ENCODE measurements around the gene VAMP1.
"Not testable (repeated sequence)": the region's sequence is repeated elsewhere in the genome, so short reads cannot be mapped to it uniquely, and the experiment has no call there.

Gene VAMP1

GRCh38 chr12:6470375-6471163, at the start of gene VAMP1:
Gene VAMP1 (minus strand): TSS chr12:6470677. CDS start chr12:6470531, 146 bp downstream.
- peak; percentile 95 for ATAC-seq

GRCh38 chr12:6520186-6520585, 49.7 kb upstream of the VAMP1 start:
- ATAC-seq (no peak), DNase-seq (no peak)
- peaks cover 4% of the 10 kb centered on the region for H3K4me1 Mint-ChIP-seq
- no peaks in the 10 kb centered on the region for H3K27me3 Mint-ChIP-seq
- H3K9me3 Mint-ChIP-seq = no peaks in the 10 kb centered on the region
- H3K4me3 Mint-ChIP-seq = no peak overlapping the region
- no peak overlapping the region for H3K27ac Mint-ChIP-seq
- H3K36me3 Mint-ChIP-seq (ENCODE audit: low read depth) = peaks cover 79% of the 10 kb centered on the region

More at GRCh38 chr12:6470375-6471163, at the start of gene VAMP1:
- no peaks in the 10 kb centered on the region for H3K27me3 Mint-ChIP-seq
- peaks cover 43% of the 10 kb centered on the region for H3K36me3 Mint-ChIP-seq (ENCODE audit: low read depth)
- H3K4me3 Mint-ChIP-seq = peak within 1 kb of the TSS; percentile 93
- no peaks in the 10 kb centered on the region for H3K9me3 Mint-ChIP-seq
- H3K4me1 Mint-ChIP-seq = peaks cover 59% of the 10 kb centered on the region
- H3K27ac Mint-ChIP-seq = peak within 1 kb of the TSS; percentile 90
- peak; percentile 98 for DNase-seq

GRCh38 chr12:6508087-6508486, 37.6 kb upstream of the VAMP1 start:
- DNase-seq (no peak), ATAC-seq (no peak)
- Mint-ChIP-seq H3K4me3 (no peak overlapping the region), H3K27me3 (no peaks in the 10 kb centered on the region), H3K36me3 (ENCODE audit: low read depth) (peaks cover 48% of the 10 kb centered on the region), H3K27ac (no peak overlapping the region), H3K9me3 (no peaks in the 10 kb centered on the region), H3K4me1 (no peaks in the 10 kb centered on the region)

- Mint-ChIP-seq H3K9me3 (no peaks in the 10 kb centered on the region), H3K4me1 (no peaks in the 10 kb centered on the region), H3K36me3 (ENCODE audit: low read depth) (peaks cover 40% of the 10 kb centered on the region), H3K4me3 (no peak overlapping the region), H3K27ac (peak overlapping the region; percentile 10), H3K27me3 (no peaks in the 10 kb centered on the region)
- DNase-seq (no peak), ATAC-seq (no peak)
Measured at GRCh38 chr12:6507102-6507998, 36.9 kb upstream of the VAMP1 start.

GRCh38 chr12:6500466-6500865, 30.0 kb upstream of the VAMP1 start:
- no peak for DNase-seq
- H3K4me3 Mint-ChIP-seq = no peak overlapping the region
- H3K36me3 Mint-ChIP-seq (ENCODE audit: low read depth) = peaks cover 26% of the 10 kb centered on the region
- H3K4me1 Mint-ChIP-seq = peaks cover 21% of the 10 kb centered on the region
- H3K9me3 Mint-ChIP-seq = no peaks in the 10 kb centered on the region
- no peak for ATAC-seq
- H3K27ac Mint-ChIP-seq = no peak overlapping the region
- H3K27me3 Mint-ChIP-seq = no peaks in the 10 kb centered on the region

GRCh38 chr12:6497291-6497690, 26.8 kb upstream of the VAMP1 start:
- H3K27me3 Mint-ChIP-seq, DNase-seq, ATAC-seq, H3K9me3 Mint-ChIP-seq: not testable (repeated sequence)
- peak overlapping the region; percentile 43 for H3K27ac Mint-ChIP-seq
- peaks cover 33% of the 10 kb centered on the region for H3K36me3 Mint-ChIP-seq (ENCODE audit: low read depth)
- H3K4me3 Mint-ChIP-seq = peak overlapping the region; percentile 20
- peaks cover 33% of the 10 kb centered on the region for H3K4me1 Mint-ChIP-seq

GRCh38 chr12:6494968-6495367, 24.5 kb upstream of the VAMP1 start:
- H3K4me1 Mint-ChIP-seq = peaks cover 41% of the 10 kb centered on the region
- no peak for DNase-seq
- H3K36me3 Mint-ChIP-seq (ENCODE audit: low read depth) = peaks cover 47% of the 10 kb centered on the region

GRCh38 chr12:6494258-6494743, 23.8 kb upstream of the VAMP1 start:
- Mint-ChIP-seq H3K27me3 (no peaks in the 10 kb centered on the region), H3K27ac (peak overlapping the region; percentile 99), H3K4me1 (peaks cover 41% of the 10 kb centered on the region), H3K9me3 (no peaks in the 10 kb centered on the region), H3K36me3 (ENCODE audit: low read depth) (peaks cover 45% of the 10 kb centered on the region), H3K4me3 (peak overlapping the region; percentile 99)
- ATAC-seq (peak; percentile 3), DNase-seq (peak; percentile 16)

More at GRCh38 chr12:6494968-6495367, 24.5 kb upstream of the VAMP1 start:
- H3K9me3 Mint-ChIP-seq = no peaks in the 10 kb centered on the region
- peak overlapping the region; percentile 99 for H3K4me3 Mint-ChIP-seq
- H3K27me3 Mint-ChIP-seq = no peaks in the 10 kb centered on the region
- no peak for ATAC-seq
- H3K27ac Mint-ChIP-seq = peak overlapping the region; percentile 99

- ATAC-seq (peak; percentile 91), DNase-seq (peak; percentile 94)
- peak within 1 kb of the TSS; percentile 99 for H3K27ac Mint-ChIP-seq
- peaks cover 41% of the 10 kb centered on the region for H3K4me1 Mint-ChIP-seq
- H3K27me3 Mint-ChIP-seq = no peaks in the 10 kb centered on the region
- peak within 1 kb of the TSS; percentile 99 for H3K4me3 Mint-ChIP-seq
- H3K9me3 Mint-ChIP-seq = no peaks in the 10 kb centered on the region
- H3K36me3 Mint-ChIP-seq (ENCODE audit: low read depth) = peaks cover 42% of the 10 kb centered on the region
Measured at GRCh38 chr12:6493497-6494257, 23.2 kb upstream of the VAMP1 start, which contains the start of gene NCAPD2. Gene NCAPD2 (plus strand): TSS chr12:6494102. CDS start chr12:6495099, 997 bp downstream.

GRCh38 chr12:6492838-6493496, 22.5 kb upstream of the VAMP1 start, which contains the start of gene MRPL51:
Gene MRPL51 (minus strand): TSS chr12:6493262. CDS start chr12:6493136, 126 bp downstream.
- Mint-ChIP-seq H3K4me1 (peaks cover 38% of the 10 kb centered on the region), H3K9me3 (no peaks in the 10 kb centered on the region), H3K27me3 (no peaks in the 10 kb centered on the region), H3K4me3 (peak within 1 kb of the TSS; percentile 99), H3K36me3 (ENCODE audit: low read depth) (peaks cover 36% of the 10 kb centered on the region), H3K27ac (peak within 1 kb of the TSS; percentile 99)
- ATAC-seq (peak; percentile 81), DNase-seq (peak; percentile 100)

- DNase-seq, ATAC-seq, H3K4me3 Mint-ChIP-seq, H3K9me3 Mint-ChIP-seq, H3K27ac Mint-ChIP-seq, H3K27me3 Mint-ChIP-seq: not testable (repeated sequence)
- Mint-ChIP-seq H3K36me3 (ENCODE audit: low read depth) (peaks cover 29% of the 10 kb centered on the region), H3K4me1 (peaks cover 22% of the 10 kb centered on the region)
Measured at GRCh38 chr12:6490673-6491072, 20.2 kb upstream of the VAMP1 start.

- ATAC-seq = no peak
- Mint-ChIP-seq H3K36me3 (ENCODE audit: low read depth) (peaks cover 19% of the 10 kb centered on the region), H3K4me3 (no peak overlapping the region), H3K9me3 (no peaks in the 10 kb centered on the region), H3K27ac (no peak overlapping the region), H3K27me3 (no peaks in the 10 kb centered on the region), H3K4me1 (peaks cover 10% of the 10 kb centered on the region)
- no peak for DNase-seq
Measured at GRCh38 chr12:6489449-6489848, 19.0 kb upstream of the VAMP1 start.

GRCh38 chr12:6488240-6488639, 17.8 kb upstream of the VAMP1 start:
- H3K36me3 Mint-ChIP-seq (ENCODE audit: low read depth) = peaks cover 19% of the 10 kb centered on the region
- H3K27ac Mint-ChIP-seq = no peak overlapping the region
- no peaks in the 10 kb centered on the region for H3K9me3 Mint-ChIP-seq
- H3K27me3 Mint-ChIP-seq = no peaks in the 10 kb centered on the region
- no peak overlapping the region for H3K4me3 Mint-ChIP-seq
- H3K4me1 Mint-ChIP-seq = peaks cover 10% of the 10 kb centered on the region
- ATAC-seq (no peak), DNase-seq (no peak)

Measured in activated naive CD8-positive, alpha-beta T cell treated with anti-CD3 and anti-CD28 coated beads, Interleukin-2, amount 50 U/mL, for 24 hours (primary cell).